ENCODE data around the gene WWOX.

WWOX gene

DNA sequence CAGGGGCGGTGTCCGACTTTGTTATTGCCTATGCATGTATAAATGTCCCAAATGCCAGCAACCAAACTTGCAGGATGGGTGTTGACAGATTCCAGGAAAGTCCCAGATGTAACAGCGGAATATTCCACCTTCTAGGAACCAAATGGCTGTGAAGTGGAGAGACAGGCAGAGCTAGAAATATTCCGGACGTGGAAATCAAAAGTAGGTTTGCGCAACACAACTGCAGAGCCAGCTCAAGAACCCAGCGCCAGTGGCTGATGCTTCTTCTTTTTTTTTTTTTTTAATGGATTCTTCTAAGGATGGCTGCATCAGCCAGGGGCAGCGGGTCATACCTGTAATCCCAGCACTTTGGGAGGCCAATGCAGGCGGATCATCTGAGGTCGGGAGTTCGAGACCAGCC is 899.4 kb downstream of the WWOX start:
- H3K4me1 Mint-ChIP-seq = no peaks in the 10 kb centered on the region
- no peaks in the 10 kb centered on the region for H3K9me3 Mint-ChIP-seq
- no peaks in the 10 kb centered on the region for H3K36me3 Mint-ChIP-seq
- H3K27me3 Mint-ChIP-seq = no peaks in the 10 kb centered on the region
- no peak overlapping the region for H3K27ac Mint-ChIP-seq
- ATAC-seq (ENCODE audit: low read depth) = no peak
- no peak for DNase-seq (ENCODE audit: low spot score in 2 of 2)
- H3K4me3 Mint-ChIP-seq = no peak overlapping the region

DNA sequence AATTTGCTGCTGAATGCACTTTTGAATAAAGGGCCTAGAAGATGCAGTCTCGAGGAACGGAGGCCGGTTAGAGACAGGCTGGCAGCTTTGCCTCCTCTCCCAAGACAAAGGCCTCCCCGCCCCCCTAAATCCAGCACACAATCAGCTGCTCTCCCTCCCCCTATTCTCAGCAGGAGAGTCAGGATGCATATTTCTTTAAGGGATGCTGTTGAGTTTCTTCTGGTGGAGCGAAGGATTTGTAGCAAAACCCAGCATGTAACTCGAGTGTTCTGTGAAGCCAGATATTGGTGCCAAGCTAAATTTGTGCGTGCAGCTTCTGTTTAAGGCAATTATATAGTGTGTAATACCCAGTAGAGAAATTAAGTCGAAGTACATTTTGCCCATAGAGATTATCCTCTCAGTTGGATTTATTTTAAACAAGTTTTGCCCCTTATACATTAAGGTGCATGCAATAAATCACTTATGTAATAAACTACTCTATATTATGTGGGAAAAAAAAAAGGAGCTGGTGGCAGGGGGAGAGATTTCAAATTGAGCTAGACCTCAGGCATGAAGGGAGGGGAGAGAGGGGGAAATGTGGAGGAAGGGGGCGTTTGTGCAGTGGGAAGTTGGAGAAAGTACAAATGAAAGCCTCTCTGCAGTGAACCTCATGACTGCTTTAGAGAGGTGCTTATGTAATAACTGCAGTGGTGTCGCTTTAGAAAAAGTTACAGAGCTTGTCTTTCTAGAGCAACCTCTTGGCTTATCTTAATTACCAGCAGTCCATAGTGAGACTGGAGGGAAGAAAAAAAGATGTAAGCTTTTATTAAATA is 901.9 kb downstream of the WWOX start:
- H3K27ac Mint-ChIP-seq = peak overlapping the region; percentile 40
- H3K27me3 Mint-ChIP-seq = peaks cover 2% of the 10 kb centered on the region
- no peak overlapping the region for H3K4me3 Mint-ChIP-seq
- ATAC-seq (ENCODE audit: low read depth) = no peak
- H3K36me3 Mint-ChIP-seq = peaks cover 3% of the 10 kb centered on the region
- no peak for DNase-seq (ENCODE audit: low spot score in 2 of 2)
- peaks cover 3% of the 10 kb centered on the region for H3K4me1 Mint-ChIP-seq
- no peaks in the 10 kb centered on the region for H3K9me3 Mint-ChIP-seq

DNA sequence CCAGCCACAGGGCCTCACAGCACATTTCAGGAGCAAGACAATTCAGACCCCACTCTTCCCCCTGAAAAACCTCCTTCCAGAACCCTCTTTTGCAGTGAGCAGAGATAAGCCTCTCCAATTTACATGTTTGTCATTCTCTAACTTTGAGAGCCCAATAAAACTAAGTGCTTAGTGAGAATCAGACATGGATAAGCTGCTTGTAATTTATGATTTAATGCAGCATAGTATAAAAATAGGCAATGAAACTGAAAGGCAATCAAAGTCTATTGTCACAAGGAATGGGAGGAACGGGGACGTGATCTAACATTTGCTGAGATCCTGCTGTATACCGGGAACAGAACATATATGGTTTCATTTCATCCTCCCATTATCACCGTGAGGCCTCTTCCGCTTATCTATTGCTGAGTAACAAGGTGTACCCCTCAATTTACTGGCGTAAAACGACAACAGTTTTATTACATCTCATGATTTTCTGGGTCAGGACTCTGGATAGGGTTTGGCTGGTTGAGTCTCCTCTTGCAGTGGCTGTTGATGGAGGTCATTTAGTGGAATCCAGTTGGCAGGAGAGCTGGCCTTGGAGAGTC is 903.7 kb downstream of the WWOX start:
- H3K36me3 Mint-ChIP-seq = peaks cover 7% of the 10 kb centered on the region
- no peak for DNase-seq (ENCODE audit: low spot score in 2 of 2)
- H3K4me1 Mint-ChIP-seq = peaks cover 6% of the 10 kb centered on the region
- peaks cover 2% of the 10 kb centered on the region for H3K27me3 Mint-ChIP-seq
- H3K4me3 Mint-ChIP-seq = no peak overlapping the region
- no peak for ATAC-seq (ENCODE audit: low read depth)
- H3K9me3 Mint-ChIP-seq = peaks cover 4% of the 10 kb centered on the region
- H3K27ac Mint-ChIP-seq = no peak overlapping the region

DNA sequence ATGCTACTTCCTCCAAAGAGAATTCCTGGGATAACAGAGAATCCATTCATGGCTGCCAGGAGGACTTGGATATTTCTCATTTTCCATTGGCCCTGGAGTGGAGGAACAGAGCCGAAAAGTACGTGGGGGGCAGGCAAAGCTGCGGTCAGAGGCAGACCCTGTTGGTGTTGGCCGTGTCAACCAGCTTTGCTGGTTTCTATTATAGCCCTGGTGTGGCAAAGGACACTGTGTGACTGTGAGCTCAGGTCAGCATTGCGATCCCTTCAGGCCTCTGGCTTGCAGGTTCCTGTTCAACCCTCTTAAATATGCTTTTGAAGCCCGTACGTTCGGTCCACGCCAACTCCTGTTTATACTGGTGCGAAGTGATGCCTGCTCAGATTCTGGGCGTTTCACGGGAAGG is 904.9 kb downstream of the WWOX start:
- H3K27ac Mint-ChIP-seq = no peak overlapping the region
- ATAC-seq (ENCODE audit: low read depth) (no peak), DNase-seq (ENCODE audit: low spot score in 2 of 2) (no peak)
- no peak overlapping the region for H3K4me3 Mint-ChIP-seq
- H3K4me1 Mint-ChIP-seq = peaks cover 6% of the 10 kb centered on the region
- H3K9me3 Mint-ChIP-seq = peaks cover 4% of the 10 kb centered on the region
- H3K27me3 Mint-ChIP-seq = peaks cover 2% of the 10 kb centered on the region
- peaks cover 7% of the 10 kb centered on the region for H3K36me3 Mint-ChIP-seq

DNA sequence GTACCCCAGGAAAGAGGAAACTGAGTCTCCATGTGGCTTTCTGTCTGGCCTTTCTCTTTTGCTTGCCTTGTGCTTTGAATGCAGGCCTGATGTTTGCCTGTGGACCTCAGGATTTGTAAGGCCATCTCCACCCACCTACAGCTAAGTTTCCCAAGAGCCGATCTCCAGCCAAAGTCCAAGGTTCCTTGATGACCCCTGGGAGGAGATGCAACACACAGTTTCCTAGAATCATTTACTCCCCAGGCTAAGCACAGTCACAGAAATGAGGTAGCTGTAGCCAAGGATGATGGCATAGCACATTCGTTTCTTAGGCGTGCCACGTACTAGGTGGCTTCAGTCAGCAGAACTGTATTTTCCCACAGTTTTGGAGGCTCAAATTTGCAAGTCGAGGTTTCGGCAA is 905.6 kb downstream of the WWOX start:
- Mint-ChIP-seq H3K4me1 (peaks cover 6% of the 10 kb centered on the region), H3K36me3 (peaks cover 7% of the 10 kb centered on the region), H3K27ac (no peak overlapping the region), H3K27me3 (peaks cover 2% of the 10 kb centered on the region), H3K9me3 (peaks cover 4% of the 10 kb centered on the region), H3K4me3 (no peak overlapping the region)
- DNase-seq (ENCODE audit: low spot score in 2 of 2) (no peak), ATAC-seq (ENCODE audit: low read depth) (no peak)

DNA sequence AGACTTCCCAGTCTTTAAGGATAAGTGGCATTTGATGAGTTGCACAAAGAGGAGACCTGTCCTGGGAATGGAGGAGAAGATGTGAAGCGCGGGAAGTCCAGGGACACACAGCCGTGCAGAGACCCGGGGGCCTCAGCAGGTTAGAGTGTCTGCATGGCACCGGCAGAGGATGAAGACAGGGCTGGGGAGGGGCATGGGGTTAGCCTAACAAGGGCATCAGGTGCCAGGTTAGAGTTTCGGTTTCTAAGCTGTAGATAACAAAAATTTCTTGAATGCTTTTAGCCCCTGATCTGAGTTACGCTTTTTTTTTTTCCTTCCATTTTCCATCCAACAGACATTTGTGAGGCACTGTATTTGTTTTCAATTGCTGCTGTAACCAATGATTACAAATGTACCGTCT is 906.8 kb downstream of the WWOX start:
- H3K4me1 Mint-ChIP-seq = peaks cover 6% of the 10 kb centered on the region
- DNase-seq (ENCODE audit: low spot score in 2 of 2) (no peak), ATAC-seq (ENCODE audit: low read depth) (no peak)
- H3K4me3 Mint-ChIP-seq = no peak overlapping the region
- no peak overlapping the region for H3K27ac Mint-ChIP-seq
- H3K27me3 Mint-ChIP-seq = peaks cover 2% of the 10 kb centered on the region
- peaks cover 4% of the 10 kb centered on the region for H3K9me3 Mint-ChIP-seq
- H3K36me3 Mint-ChIP-seq = peaks cover 7% of the 10 kb centered on the region

DNA sequence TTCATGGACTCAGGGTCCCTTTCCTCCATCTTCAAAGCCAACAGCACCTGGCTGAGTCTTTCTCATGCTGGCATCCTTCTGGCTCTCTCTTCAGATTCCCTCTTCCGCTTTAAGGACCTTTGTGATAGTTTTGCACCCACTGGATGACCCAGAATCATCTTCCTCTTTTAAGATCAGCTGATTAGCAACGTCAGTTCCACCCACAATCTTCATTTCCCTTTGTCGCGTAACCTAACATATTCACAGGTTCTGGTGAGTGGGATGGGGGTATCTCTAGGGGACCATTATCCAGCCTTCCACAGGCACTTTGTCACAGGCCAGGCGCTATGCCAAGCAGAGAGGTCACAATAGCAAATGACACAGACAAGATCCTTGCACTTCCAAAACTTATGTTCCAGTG is 907.3 kb downstream of the WWOX start:
- no peak overlapping the region for H3K27ac Mint-ChIP-seq
- no peak for DNase-seq (ENCODE audit: low spot score in 2 of 2)

DNA sequence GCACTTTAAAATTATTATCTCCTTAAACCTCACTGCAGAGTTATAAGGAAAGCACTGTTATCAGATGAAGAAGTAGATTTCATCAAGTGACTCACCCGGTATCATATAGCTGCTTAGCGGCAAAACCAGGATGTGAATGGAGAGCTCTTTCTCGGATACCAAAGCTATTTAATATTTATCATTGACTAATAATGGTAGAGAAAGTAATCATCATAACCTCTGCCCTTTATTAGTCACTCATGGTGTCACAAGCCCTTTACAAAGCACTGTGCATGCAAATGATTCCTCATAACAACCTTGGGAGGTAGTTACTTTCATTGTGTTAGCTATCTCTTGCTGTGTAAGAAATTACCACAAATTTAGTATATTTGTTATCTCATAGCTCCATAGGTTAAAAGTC is 908.2 kb downstream of the WWOX start:
- Mint-ChIP-seq H3K27me3 (peaks cover 4% of the 10 kb centered on the region), H3K36me3 (peaks cover 7% of the 10 kb centered on the region), H3K27ac (no peak overlapping the region), H3K4me3 (no peak overlapping the region), H3K9me3 (peaks cover 4% of the 10 kb centered on the region), H3K4me1 (peaks cover 14% of the 10 kb centered on the region)
- no peak for ATAC-seq (ENCODE audit: low read depth)
- no peak for DNase-seq (ENCODE audit: low spot score in 2 of 2)

More for the DNA sequence above, 907.3 kb downstream of the WWOX start:
- Mint-ChIP-seq H3K27me3 (peaks cover 2% of the 10 kb centered on the region), H3K36me3 (peaks cover 7% of the 10 kb centered on the region), H3K4me1 (peaks cover 7% of the 10 kb centered on the region), H3K4me3 (no peak overlapping the region), H3K9me3 (peaks cover 4% of the 10 kb centered on the region)
- no peak for ATAC-seq (ENCODE audit: low read depth)

DNA sequence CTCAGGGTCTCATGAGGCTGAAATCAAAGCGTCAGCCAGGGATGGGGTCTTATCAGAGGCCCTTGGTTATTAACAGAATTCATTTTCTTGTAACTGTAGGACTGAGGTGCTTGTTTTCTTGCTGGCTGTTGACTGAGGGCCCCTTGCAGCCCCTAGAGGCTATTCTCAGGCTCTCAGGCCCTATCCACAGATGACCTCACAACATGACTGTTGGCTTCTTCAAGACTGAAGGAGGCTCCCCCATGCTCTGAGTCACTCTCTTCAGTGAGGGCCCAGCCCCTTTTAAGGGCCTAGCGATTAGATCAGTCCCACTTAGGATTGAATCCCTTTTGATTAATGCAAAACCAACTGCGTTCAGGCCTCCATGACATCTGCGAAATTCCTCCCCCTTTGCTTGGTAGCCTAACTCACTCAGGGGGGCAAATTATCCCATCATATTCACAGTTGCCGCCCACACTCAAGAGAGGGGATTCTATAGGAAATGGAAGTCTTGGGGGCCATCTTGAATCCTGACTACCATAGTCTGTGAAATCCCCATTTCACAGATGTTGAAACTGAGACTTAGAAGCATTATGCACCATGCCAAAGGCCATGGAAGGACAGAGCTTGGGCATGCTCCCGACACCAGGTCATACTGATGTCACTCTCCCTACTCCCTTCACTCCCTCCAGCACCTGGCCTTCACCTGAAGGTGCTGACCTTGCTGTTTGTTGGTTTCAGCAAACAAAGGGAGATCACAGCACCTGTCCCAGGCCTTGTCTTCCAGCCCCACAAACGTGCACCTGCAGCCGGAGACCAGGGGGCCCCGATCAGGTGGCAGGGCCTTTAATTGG is 908.8 kb downstream of the WWOX start:
- Mint-ChIP-seq H3K4me3 (no peak overlapping the region), H3K27me3 (peaks cover 4% of the 10 kb centered on the region), H3K27ac (no peak overlapping the region), H3K36me3 (peaks cover 7% of the 10 kb centered on the region), H3K4me1 (peaks cover 19% of the 10 kb centered on the region), H3K9me3 (peaks cover 4% of the 10 kb centered on the region)
- ATAC-seq (ENCODE audit: low read depth) (no peak), DNase-seq (ENCODE audit: low spot score in 2 of 2) (no peak)

DNA sequence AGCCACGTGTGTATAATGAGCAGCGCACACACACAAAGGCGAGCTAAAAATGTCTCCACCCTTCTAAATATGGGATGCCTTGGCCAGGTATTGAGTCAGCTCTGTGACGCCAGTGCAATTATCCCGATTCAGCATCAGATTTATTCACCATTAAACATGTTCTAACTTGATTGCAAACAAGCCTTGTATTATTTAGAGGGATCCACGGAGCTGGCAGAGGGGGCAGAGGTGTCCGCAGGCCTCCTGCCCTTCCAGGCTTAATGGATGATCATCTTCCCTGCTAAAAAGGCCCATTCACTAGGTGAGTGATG is 909.4 kb downstream of the WWOX start:
- no peak for DNase-seq (ENCODE audit: low spot score in 2 of 2)
- H3K27me3 Mint-ChIP-seq = peaks cover 4% of the 10 kb centered on the region

DNA sequence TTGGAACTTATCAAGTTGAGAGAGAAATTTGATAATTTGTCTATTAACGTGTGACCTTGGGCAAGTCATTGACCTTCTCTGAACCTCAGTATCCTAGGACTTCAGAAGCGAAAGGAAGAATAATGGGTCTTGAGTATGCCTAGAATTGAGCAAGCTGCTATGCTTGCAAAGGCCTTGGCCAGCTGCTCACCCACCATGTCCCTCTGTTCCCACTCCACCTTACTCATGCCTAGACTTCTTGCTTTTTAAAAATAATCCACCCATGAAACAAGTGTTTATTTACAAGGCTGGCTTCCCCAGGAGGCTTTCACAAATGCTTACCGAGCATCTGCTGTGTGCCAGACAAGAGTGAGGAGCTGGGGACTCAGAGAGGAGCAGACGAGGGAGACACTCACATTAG is 910.4 kb downstream of the WWOX start:
- H3K36me3 Mint-ChIP-seq = peaks cover 6% of the 10 kb centered on the region
- peaks cover 4% of the 10 kb centered on the region for H3K27me3 Mint-ChIP-seq
- peaks cover 4% of the 10 kb centered on the region for H3K9me3 Mint-ChIP-seq
- ATAC-seq (ENCODE audit: low read depth) (no peak), DNase-seq (ENCODE audit: low spot score in 2 of 2) (no peak)
- no peak overlapping the region for H3K4me3 Mint-ChIP-seq
- H3K4me1 Mint-ChIP-seq = peaks cover 21% of the 10 kb centered on the region
- H3K27ac Mint-ChIP-seq = no peak overlapping the region

More for the DNA sequence above, 909.4 kb downstream of the WWOX start:
- ATAC-seq (ENCODE audit: low read depth) = no peak
- H3K36me3 Mint-ChIP-seq = peaks cover 7% of the 10 kb centered on the region
- peaks cover 4% of the 10 kb centered on the region for H3K9me3 Mint-ChIP-seq
- no peak overlapping the region for H3K4me3 Mint-ChIP-seq
- no peak overlapping the region for H3K27ac Mint-ChIP-seq
- H3K4me1 Mint-ChIP-seq = peaks cover 21% of the 10 kb centered on the region

DNA sequence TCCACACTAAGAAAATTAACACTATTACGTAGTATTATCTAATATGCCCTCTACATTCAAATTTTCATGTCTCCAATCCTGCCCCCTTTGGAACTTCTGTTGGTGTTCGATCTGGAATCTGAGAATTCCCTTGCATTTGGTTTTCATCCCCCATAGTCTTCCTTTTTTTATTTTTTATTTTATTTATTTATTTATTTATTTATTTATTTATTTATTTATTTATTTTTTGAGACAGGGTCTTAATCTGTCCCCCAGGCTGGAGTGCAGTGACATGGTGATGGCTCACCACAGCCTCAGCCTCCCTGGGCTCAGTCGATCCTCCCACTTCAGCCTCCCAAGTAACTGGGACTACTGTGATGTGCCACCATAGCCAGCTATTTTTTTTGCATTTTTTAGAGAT is 911.8 kb downstream of the WWOX start:
- ATAC-seq (ENCODE audit: low read depth) (no peak), DNase-seq (ENCODE audit: low spot score in 2 of 2) (no peak)
- Mint-ChIP-seq H3K4me3 (no peak overlapping the region), H3K27me3 (peaks cover 2% of the 10 kb centered on the region), H3K27ac (no peak overlapping the region), H3K9me3 (peaks cover 4% of the 10 kb centered on the region), H3K4me1 (peaks cover 18% of the 10 kb centered on the region), H3K36me3 (peaks cover 8% of the 10 kb centered on the region)

DNA sequence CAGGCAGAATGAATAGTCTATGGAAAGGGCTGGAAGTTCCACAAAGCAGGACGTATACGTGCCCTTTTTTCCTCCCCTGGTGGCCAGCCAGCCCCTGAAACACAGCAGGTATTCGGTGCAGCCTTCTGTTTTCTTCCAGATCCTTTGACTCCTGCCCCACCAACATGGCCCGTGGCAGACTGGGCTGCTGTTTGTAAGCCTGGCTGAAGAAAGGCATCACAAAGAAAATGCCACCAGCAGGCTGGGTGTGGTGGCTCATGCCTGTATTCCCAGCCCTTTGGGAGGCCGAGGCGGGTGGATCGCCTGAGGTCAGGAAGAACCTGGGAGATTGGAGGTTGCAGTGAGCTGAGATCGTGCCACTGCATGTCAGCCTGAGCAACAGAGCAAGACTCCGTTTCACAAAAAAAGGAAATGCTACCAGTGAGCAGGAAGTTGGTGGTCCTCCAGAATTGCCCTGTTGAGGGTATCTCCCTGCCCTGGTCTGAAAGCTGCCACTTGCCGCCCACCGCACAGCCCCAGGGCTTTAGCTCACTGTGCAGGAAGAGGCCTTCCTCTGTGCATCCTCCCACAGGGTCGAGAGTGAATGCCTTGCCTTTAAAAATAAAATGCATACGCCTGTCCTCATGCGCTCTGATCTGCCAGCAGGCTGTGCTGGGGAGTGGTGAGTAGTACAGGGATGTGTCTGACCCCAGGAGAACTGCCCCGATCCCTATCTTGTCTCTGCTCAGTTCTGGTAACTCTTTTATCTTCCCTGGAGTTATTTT is 913.4 kb downstream of the WWOX start:
- peak in 1 of 2 donors; percentile 5 for DNase-seq (ENCODE audit: low spot score in 2 of 2)
- ATAC-seq (ENCODE audit: low read depth) = peak; percentile 86
- Mint-ChIP-seq H3K36me3 (peaks cover 8% of the 10 kb centered on the region), H3K27ac (no peak overlapping the region), H3K9me3 (no peaks in the 10 kb centered on the region), H3K4me1 (peaks cover 15% of the 10 kb centered on the region), H3K4me3 (peak overlapping the region; percentile 39), H3K27me3 (peaks cover 2% of the 10 kb centered on the region)
